ENCODE results near the gene PLCD4.

Gene PLCD4

GRCh38 chr2:218618102-218618860 is 10.6 kb downstream of the PLCD4 start:
- H3K4me3 ChIP-seq (ENCODE audit: insufficient read depth, low read depth, low read length), result no peak overlapping the region
- no peak overlapping the region for H3K27ac ChIP-seq (ENCODE audit: insufficient read depth, low read depth, low read length, poor library complexity, severe bottlenecking)
- no peaks in the 10 kb centered on the region for H3K36me3 ChIP-seq (ENCODE audit: control insufficient read depth, insufficient read depth, low read length)
- H3K9me3 ChIP-seq (ENCODE audit: control insufficient read depth, low read length), result no peaks in the 10 kb centered on the region
- WGBS, 2 experiments, result 88 to 92% methylated on average over 9 of the region's 9 CpGs
- no peaks in the 10 kb centered on the region for H3K4me1 ChIP-seq (ENCODE audit: control insufficient read depth, insufficient read depth, low read length)
- H3K27me3 ChIP-seq (ENCODE audit: control insufficient read depth, insufficient read depth, low read length, poor library complexity, severe bottlenecking), result no peaks in the 10 kb centered on the region

- no peaks in the 10 kb centered on the region for H3K36me3 ChIP-seq (ENCODE audit: control insufficient read depth, insufficient read depth, low read length)
- no peak overlapping the region for H3K27ac ChIP-seq (ENCODE audit: insufficient read depth, low read depth, low read length, poor library complexity, severe bottlenecking)
- H3K27me3 ChIP-seq (ENCODE audit: control insufficient read depth, insufficient read depth, low read length, poor library complexity, severe bottlenecking), result no peaks in the 10 kb centered on the region
- WGBS, 2 experiments, result 77 to 78% methylated on average over 6 to 7 of the region's 7 CpGs
- no peak overlapping the region for H3K4me3 ChIP-seq (ENCODE audit: insufficient read depth, low read depth, low read length)
- no peaks in the 10 kb centered on the region for H3K4me1 ChIP-seq (ENCODE audit: control insufficient read depth, insufficient read depth, low read length)
- no peaks in the 10 kb centered on the region for H3K9me3 ChIP-seq (ENCODE audit: control insufficient read depth, low read length)
These were observed 13.3 kb downstream of the PLCD4 start for GRCh38 chr2:218621007-218621406.

- no peaks in the 10 kb centered on the region for H3K27me3 ChIP-seq (ENCODE audit: control insufficient read depth, insufficient read depth, low read length, poor library complexity, severe bottlenecking)
- no peaks in the 10 kb centered on the region for H3K36me3 ChIP-seq (ENCODE audit: control insufficient read depth, insufficient read depth, low read length)
- no peak overlapping the region for H3K27ac ChIP-seq (ENCODE audit: insufficient read depth, low read depth, low read length, poor library complexity, severe bottlenecking)
- H3K4me3 ChIP-seq (ENCODE audit: insufficient read depth, low read depth, low read length), result no peak overlapping the region
- 91 to 92% methylated on average over 7 of the region's 7 CpGs for WGBS, 2 experiments
- no peaks in the 10 kb centered on the region for H3K9me3 ChIP-seq (ENCODE audit: control insufficient read depth, low read length)
- no peaks in the 10 kb centered on the region for H3K4me1 ChIP-seq (ENCODE audit: control insufficient read depth, insufficient read depth, low read length)
These were observed 15.1 kb downstream of the PLCD4 start for GRCh38 chr2:218622606-218623365.

- no peaks in the 10 kb centered on the region for H3K4me1 ChIP-seq (ENCODE audit: control insufficient read depth, insufficient read depth, low read length)
- H3K27ac ChIP-seq (ENCODE audit: insufficient read depth, low read depth, low read length, poor library complexity, severe bottlenecking), result no peak overlapping the region
- H3K9me3 ChIP-seq (ENCODE audit: control insufficient read depth, low read length), result no peaks in the 10 kb centered on the region
- WGBS, 2 experiments, result 93% methylated on average over 3 of the region's 3 CpGs
- no peaks in the 10 kb centered on the region for H3K36me3 ChIP-seq (ENCODE audit: control insufficient read depth, insufficient read depth, low read length)
- no peaks in the 10 kb centered on the region for H3K27me3 ChIP-seq (ENCODE audit: control insufficient read depth, insufficient read depth, low read length, poor library complexity, severe bottlenecking)
- H3K4me3 ChIP-seq (ENCODE audit: insufficient read depth, low read depth, low read length), result no peak overlapping the region
These were observed 15.6 kb downstream of the PLCD4 start for GRCh38 chr2:218623366-218623705.

- no peaks in the 10 kb centered on the region for H3K36me3 ChIP-seq (ENCODE audit: control insufficient read depth, insufficient read depth, low read length)
- H3K4me3 ChIP-seq (ENCODE audit: insufficient read depth, low read depth, low read length), result no peak overlapping the region
- H3K27me3 ChIP-seq (ENCODE audit: control insufficient read depth, insufficient read depth, low read length, poor library complexity, severe bottlenecking), result no peaks in the 10 kb centered on the region
- no peaks in the 10 kb centered on the region for H3K4me1 ChIP-seq (ENCODE audit: control insufficient read depth, insufficient read depth, low read length)
- no peak overlapping the region for H3K27ac ChIP-seq (ENCODE audit: insufficient read depth, low read depth, low read length, poor library complexity, severe bottlenecking)
- no peaks in the 10 kb centered on the region for H3K9me3 ChIP-seq (ENCODE audit: control insufficient read depth, low read length)
- 95 to 97% methylated on average over 4 of the region's 4 CpGs for WGBS, 2 experiments
These were observed 18.7 kb downstream of the PLCD4 start for GRCh38 chr2:218626369-218626768.

- H3K4me1 ChIP-seq (ENCODE audit: control insufficient read depth, insufficient read depth, low read length), result no peaks in the 10 kb centered on the region
- no peaks in the 10 kb centered on the region for H3K27me3 ChIP-seq (ENCODE audit: control insufficient read depth, insufficient read depth, low read length, poor library complexity, severe bottlenecking)
- no peak overlapping the region for H3K4me3 ChIP-seq (ENCODE audit: insufficient read depth, low read depth, low read length)
- no peak overlapping the region for H3K27ac ChIP-seq (ENCODE audit: insufficient read depth, low read depth, low read length, poor library complexity, severe bottlenecking)
- no peaks in the 10 kb centered on the region for H3K9me3 ChIP-seq (ENCODE audit: control insufficient read depth, low read length)
- WGBS, 2 experiments, result 97% methylated on average over 4 of the region's 4 CpGs
- no peaks in the 10 kb centered on the region for H3K36me3 ChIP-seq (ENCODE audit: control insufficient read depth, insufficient read depth, low read length)
These were observed 20.2 kb downstream of the PLCD4 start for GRCh38 chr2:218627939-218628338.

GRCh38 chr2:218631837-218632236 is 24.1 kb downstream of the PLCD4 start:
- no peaks in the 10 kb centered on the region for H3K9me3 ChIP-seq (ENCODE audit: control insufficient read depth, low read length)
- no peaks in the 10 kb centered on the region for H3K27me3 ChIP-seq (ENCODE audit: control insufficient read depth, insufficient read depth, low read length, poor library complexity, severe bottlenecking)
- 87 to 89% methylated on average over 3 of the region's 4 CpGs for WGBS, 2 experiments
- no peak overlapping the region for H3K27ac ChIP-seq (ENCODE audit: insufficient read depth, low read depth, low read length, poor library complexity, severe bottlenecking)
- no peak overlapping the region for H3K4me3 ChIP-seq (ENCODE audit: insufficient read depth, low read depth, low read length)
- no peaks in the 10 kb centered on the region for H3K4me1 ChIP-seq (ENCODE audit: control insufficient read depth, insufficient read depth, low read length)
- peaks cover 22% of the 10 kb centered on the region for H3K36me3 ChIP-seq (ENCODE audit: control insufficient read depth, insufficient read depth, low read length)

GRCh38 chr2:218635719-218636118 is 28.0 kb downstream of the PLCD4 start:
- Histone ChIP-seq H3K36me3 (ENCODE audit: control insufficient read depth, insufficient read depth, low read length) (peaks cover 46% of the 10 kb centered on the region), H3K27ac (ENCODE audit: insufficient read depth, low read depth, low read length, poor library complexity, severe bottlenecking) (no peak overlapping the region), H3K27me3 (ENCODE audit: control insufficient read depth, insufficient read depth, low read length, poor library complexity, severe bottlenecking) (no peaks in the 10 kb centered on the region), H3K4me3 (ENCODE audit: insufficient read depth, low read depth, low read length) (no peak overlapping the region), H3K9me3 (ENCODE audit: control insufficient read depth, low read length) (no peaks in the 10 kb centered on the region), H3K4me1 (ENCODE audit: control insufficient read depth, insufficient read depth, low read length) (no peaks in the 10 kb centered on the region)
- WGBS, 2 experiments, result 92 to 97% methylated on average over 5 of the region's 5 CpGs

- H3K36me3 ChIP-seq (ENCODE audit: control insufficient read depth, insufficient read depth, low read length), result peaks cover 53% of the 10 kb centered on the region
- H3K4me1 ChIP-seq (ENCODE audit: control insufficient read depth, insufficient read depth, low read length), result no peaks in the 10 kb centered on the region
- no peak overlapping the region for H3K4me3 ChIP-seq (ENCODE audit: insufficient read depth, low read depth, low read length)
- H3K27me3 ChIP-seq (ENCODE audit: control insufficient read depth, insufficient read depth, low read length, poor library complexity, severe bottlenecking), result no peaks in the 10 kb centered on the region
- no peaks in the 10 kb centered on the region for H3K9me3 ChIP-seq (ENCODE audit: control insufficient read depth, low read length)
- no peak overlapping the region for H3K27ac ChIP-seq (ENCODE audit: insufficient read depth, low read depth, low read length, poor library complexity, severe bottlenecking)
- 97% methylated on average over 18 of the region's 18 CpGs for WGBS, 2 experiments
These were observed 30.7 kb downstream of the PLCD4 start for GRCh38 chr2:218638372-218638771.

GRCh38 chr2:218642121-218642656 is 34.5 kb downstream of the PLCD4 start:
- Histone ChIP-seq H3K27me3 (ENCODE audit: control insufficient read depth, insufficient read depth, low read length, poor library complexity, severe bottlenecking) (no peaks in the 10 kb centered on the region), H3K27ac (ENCODE audit: insufficient read depth, low read depth, low read length, poor library complexity, severe bottlenecking) (no peak overlapping the region), H3K9me3 (ENCODE audit: control insufficient read depth, low read length) (no peaks in the 10 kb centered on the region), H3K4me1 (ENCODE audit: control insufficient read depth, insufficient read depth, low read length) (no peaks in the 10 kb centered on the region), H3K36me3 (ENCODE audit: control insufficient read depth, insufficient read depth, low read length) (peaks cover 61% of the 10 kb centered on the region), H3K4me3 (ENCODE audit: insufficient read depth, low read depth, low read length) (no peak overlapping the region)
- 96 to 97% methylated on average over 18 of the region's 18 CpGs for WGBS, 2 experiments

Measured in ectodermal cell (in vitro differentiated cells).